Measurements from ENCODE around the gene ZEB2.
"Not testable (repeated sequence)": the region's sequence is repeated elsewhere in the genome, so short reads cannot be mapped to it uniquely, and the experiment has no call there.

ZEB2 gene

GRCh38 chr2:144369416-144369815, 150.5 kb downstream of the ZEB2 start:
- H3K27me3 ChIP-seq (ENCODE audit: insufficient read depth, poor library complexity, severe bottlenecking) = no peaks in the 10 kb centered on the region
- H3K4me3 ChIP-seq (replicated peaks; ENCODE audit: insufficient read depth, low read length) = no peak overlapping the region
- TF ChIP-seq GABPA (IDR thresholded peaks at IDR 0.05; ENCODE audit: low read depth) (no peak), SPI1 (IDR thresholded peaks at IDR 0.05; ENCODE audit: borderline replicate concordance, low read depth) (no peak), POLR2AphosphoS5 (IDR thresholded peaks at IDR 0.05; ENCODE audit: low read depth) (no peak), CTCF (IDR thresholded peaks at IDR 0.05; ENCODE audit: insufficient read depth, low read length) (no peak)
- TF ChIP-seq, protein P1, sequence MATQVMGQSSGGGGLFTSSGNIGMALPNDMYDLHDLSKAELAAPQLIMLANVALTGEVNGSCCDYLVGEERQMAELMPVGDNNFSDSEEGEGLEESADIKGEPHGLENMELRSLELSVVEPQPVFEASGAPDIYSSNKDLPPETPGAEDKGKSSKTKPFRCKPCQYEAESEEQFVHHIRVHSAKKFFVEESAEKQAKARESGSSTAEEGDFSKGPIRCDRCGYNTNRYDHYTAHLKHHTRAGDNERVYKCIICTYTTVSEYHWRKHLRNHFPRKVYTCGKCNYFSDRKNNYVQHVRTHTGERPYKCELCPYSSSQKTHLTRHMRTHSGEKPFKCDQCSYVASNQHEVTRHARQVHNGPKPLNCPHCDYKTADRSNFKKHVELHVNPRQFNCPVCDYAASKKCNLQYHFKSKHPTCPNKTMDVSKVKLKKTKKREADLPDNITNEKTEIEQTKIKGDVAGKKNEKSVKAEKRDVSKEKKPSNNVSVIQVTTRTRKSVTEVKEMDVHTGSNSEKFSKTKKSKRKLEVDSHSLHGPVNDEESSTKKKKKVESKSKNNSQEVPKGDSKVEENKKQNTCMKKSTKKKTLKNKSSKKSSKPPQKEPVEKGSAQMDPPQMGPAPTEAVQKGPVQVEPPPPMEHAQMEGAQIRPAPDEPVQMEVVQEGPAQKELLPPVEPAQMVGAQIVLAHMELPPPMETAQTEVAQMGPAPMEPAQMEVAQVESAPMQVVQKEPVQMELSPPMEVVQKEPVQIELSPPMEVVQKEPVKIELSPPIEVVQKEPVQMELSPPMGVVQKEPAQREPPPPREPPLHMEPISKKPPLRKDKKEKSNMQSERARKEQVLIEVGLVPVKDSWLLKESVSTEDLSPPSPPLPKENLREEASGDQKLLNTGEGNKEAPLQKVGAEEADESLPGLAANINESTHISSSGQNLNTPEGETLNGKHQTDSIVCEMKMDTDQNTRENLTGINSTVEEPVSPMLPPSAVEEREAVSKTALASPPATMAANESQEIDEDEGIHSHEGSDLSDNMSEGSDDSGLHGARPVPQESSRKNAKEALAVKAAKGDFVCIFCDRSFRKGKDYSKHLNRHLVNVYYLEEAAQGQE (IDR thresholded peaks at IDR 0.05; ENCODE audit: insufficient replicate concordance, low read depth) = no peak
- H3K27ac ChIP-seq (replicated peaks) = no peak overlapping the region
- DNase-seq (ENCODE audit: low read depth in 1 of 2, low spot score in 1 of 2) = no peak

- no peaks in the 10 kb centered on the region for H3K27me3 ChIP-seq (ENCODE audit: insufficient read depth, poor library complexity, severe bottlenecking)
- no peak overlapping the region for H3K4me3 ChIP-seq (replicated peaks; ENCODE audit: insufficient read depth, low read length)
- TF ChIP-seq GABPA (IDR thresholded peaks at IDR 0.05; ENCODE audit: low read depth) = no peak
- TF ChIP-seq CTCF (IDR thresholded peaks at IDR 0.05; ENCODE audit: insufficient read depth, low read length) = no peak
- TF ChIP-seq POLR2AphosphoS5 (IDR thresholded peaks at IDR 0.05; ENCODE audit: low read depth) = no peak
- TF ChIP-seq, protein P1 (IDR thresholded peaks at IDR 0.05; ENCODE audit: insufficient replicate concordance, low read depth) = no peak
- no peak for TF ChIP-seq SPI1 (IDR thresholded peaks at IDR 0.05; ENCODE audit: borderline replicate concordance, low read depth)
- DNase-seq (ENCODE audit: low read depth in 1 of 2, low spot score in 1 of 2) = no peak
- no peak overlapping the region for H3K27ac ChIP-seq (replicated peaks)
Measured at GRCh38 chr2:144366825-144367429, 153.0 kb downstream of the ZEB2 start.

- H3K27ac ChIP-seq (replicated peaks) = no peak overlapping the region
- no peak for TF ChIP-seq POLR2AphosphoS5 (IDR thresholded peaks at IDR 0.05; ENCODE audit: low read depth)
- TF ChIP-seq GABPA (IDR thresholded peaks at IDR 0.05; ENCODE audit: low read depth) = no peak
- TF ChIP-seq SPI1 (IDR thresholded peaks at IDR 0.05; ENCODE audit: borderline replicate concordance, low read depth) = no peak
- H3K4me3 ChIP-seq (replicated peaks; ENCODE audit: insufficient read depth, low read length) = no peak overlapping the region
- H3K27me3 ChIP-seq (ENCODE audit: insufficient read depth, poor library complexity, severe bottlenecking) = no peaks in the 10 kb centered on the region
- no peak for DNase-seq (ENCODE audit: low read depth in 1 of 2, low spot score in 1 of 2)
Measured at GRCh38 chr2:144364944-144365738, 154.8 kb downstream of the ZEB2 start.

DNA sequence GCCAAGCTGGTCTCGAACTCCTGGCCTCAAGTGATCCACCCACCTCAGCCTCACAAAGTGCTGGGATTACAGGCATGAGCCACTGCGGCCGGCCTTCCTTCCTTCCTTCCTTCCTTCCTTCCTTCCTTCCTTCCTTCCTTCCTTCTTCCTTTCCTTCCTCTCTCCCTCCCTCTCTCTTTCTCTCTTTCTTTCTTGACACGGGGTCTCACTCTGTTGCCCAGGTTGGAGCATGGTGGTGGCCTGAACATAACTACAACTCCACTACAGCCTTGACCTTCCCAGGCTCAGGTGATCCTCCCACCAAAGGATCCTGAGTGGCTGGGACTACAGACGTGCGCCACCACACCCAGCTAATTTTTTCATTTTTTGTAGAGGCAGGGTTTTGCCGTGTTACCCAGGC, 155.7 kb downstream of the ZEB2 start:
- not testable (repeated sequence) for DNase-seq (ENCODE audit: low read depth in 1 of 2, low spot score in 1 of 2); H3K4me3 ChIP-seq (replicated peaks; ENCODE audit: insufficient read depth, low read length); H3K27ac ChIP-seq (replicated peaks); H3K27me3 ChIP-seq (ENCODE audit: insufficient read depth, poor library complexity, severe bottlenecking)

Measured in HL-60 (cell line).